DMS153 (cell line): ENCODE data around the gene YBX3.

Source experiments
- DNase-seq: peaks from one replicate; lab custom pipeline; 2025; lab: John Stamatoyannopoulos, UW

The YBX3 gene

DNA sequence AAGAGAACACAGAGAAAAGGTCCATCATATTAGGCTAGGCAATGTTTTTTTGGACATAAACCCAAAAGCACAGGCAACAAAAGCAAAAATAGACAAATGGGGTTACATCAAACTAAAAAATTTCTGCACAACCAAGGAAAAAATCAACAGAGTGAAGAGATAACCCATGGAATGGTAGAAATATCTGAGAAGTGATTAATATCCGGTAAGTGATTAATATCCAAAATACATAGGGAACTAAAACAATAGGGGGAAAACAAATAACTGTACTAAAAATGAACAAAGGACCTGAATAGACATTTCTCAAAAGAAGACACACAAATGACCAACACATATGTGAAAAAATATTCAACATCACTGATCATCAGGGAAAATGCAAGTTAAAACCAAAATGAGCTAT, 53.6 kb downstream of the YBX3 start:
- DNase-seq, result no peak

DNA sequence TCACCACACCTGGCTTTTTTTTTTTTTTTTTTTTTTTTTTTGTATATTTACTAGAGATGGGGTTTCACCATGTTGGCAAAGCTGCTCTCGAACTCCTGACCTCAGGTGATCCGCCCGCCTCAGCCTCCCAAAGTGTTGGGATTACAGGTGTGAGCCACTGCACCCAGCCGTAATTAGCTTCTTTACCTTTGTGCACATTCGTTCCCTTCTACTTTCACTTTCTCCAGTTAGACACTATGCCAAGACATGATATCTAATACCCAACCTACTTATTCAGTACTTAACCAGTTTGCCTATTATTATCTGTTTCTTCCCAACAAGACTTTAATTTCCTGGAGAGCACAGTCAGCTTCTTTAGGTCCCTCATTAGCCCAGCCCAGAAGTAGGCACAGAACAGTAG, 54.6 kb downstream of the YBX3 start:
- DNase-seq, result no peak

DNA sequence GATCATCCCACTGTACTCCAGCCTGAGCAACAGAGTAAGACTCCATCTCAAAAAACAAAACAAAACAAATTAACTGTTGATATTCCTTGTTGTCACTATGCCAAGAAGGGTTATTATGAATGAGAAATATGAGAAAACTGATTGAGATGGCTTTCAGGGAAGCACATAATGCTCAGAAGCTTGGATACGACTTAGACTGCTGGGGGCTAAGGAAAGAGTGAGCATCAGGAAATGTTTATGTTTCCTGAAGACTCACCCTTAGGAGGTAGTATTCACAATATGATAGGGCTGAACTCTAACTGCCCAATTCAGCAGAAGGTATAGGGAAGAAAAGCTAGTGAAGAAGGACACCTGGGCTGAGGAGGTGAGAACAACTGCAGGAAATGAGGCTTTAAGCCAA, 55.5 kb downstream of the YBX3 start:
- no peak for DNase-seq

DNA sequence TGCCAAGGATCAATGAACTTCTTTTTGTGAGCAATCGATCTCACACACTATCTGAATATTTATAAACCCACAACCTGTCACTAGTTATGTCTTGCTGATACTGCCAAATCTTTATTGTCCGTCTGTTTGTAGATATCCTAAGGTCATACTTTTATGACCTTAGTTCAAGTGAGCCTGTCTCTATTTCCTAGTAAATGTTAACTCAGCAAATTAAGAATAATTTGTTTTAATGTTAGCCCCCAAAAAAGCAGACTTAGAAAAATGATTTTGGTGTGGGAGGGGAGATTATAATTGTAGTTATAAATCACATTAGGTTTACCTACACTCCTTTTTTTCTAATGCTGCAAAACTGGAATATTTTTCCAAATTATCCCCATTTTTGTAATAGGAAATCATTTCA, 58.6 kb downstream of the YBX3 start:
- DNase-seq, result no peak

DNA sequence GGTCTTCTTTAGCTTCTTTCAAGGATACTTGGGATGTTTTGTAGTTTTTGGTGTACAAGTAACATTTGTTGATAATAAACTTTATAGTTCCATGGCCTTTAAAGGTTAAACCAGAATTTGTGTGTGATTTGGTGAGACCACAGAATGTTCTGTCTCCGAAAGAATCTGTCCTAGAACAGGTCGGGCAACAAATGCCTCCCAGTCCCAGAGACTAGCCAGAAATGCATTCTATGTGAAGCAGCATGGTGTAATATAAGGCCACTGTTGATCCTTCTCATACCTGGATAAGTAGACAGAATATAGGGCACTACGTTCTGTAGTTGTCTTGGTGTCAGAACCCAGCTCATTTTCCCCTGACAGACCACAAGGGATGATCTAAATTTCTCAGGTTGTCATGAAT, 59.3 kb downstream of the YBX3 start:
- no peak for DNase-seq

DNA sequence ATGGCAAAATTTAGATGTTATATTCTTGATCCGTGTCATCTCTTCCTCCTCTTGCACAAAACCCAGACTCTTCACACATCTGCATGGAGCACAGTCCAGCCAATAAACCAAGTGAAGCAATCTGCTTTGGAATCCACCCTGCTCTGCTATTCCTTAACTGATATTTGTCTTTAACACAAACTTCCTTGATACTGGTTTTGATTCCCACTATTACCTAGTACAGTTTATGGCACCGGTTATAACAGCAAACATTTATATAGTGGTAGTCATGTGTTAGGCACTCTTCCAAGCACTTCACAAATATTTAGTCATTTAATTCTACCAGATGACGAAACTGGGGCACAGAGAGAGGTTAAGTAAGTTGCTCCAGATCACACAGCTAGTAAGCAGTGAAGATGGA, 61.8 kb downstream of the YBX3 start:
- DNase-seq, result no peak

DNA sequence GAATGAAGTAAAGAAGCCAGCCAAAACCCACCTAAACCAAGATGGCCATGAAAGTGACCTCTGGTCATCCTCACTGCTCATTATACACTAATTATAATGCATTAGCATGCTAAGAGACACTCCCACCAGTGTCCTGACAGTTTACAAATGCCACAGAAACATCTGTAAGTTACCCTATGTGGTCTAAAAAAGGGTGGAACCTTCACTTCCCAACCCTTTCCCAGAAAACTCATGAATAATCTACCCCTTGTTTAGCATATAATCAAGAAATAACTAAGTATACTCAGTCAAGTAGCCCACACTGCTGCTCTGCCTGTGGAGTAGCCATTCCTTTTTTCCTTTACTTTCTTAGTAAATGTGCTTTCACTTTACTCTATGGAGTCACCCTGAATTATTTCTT, 69.1 kb downstream of the YBX3 start:
- no peak for DNase-seq

DNA sequence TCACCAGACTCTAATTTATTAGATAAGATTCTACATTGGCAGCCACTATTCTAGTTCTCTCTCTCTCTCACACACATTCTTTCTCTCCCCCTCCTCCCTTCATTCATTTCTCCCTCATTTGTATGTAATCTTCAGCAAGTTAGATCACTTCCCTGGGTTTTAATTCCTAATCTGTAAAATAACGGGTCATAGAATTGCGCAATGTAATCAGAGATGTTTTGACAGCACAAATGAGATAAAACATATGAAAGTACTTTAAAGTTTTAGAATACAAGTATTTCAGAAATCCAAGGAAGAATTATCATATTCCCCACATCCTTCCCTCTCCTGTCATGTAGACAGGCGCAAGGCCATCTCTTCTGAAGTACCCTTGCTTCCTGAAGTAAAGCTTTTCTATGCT, 70.9 kb downstream of the YBX3 start:
- no peak for DNase-seq
